H1 (cell line): Measurements from ENCODE around the gene CMC4. TPM values are rescaled to one million over a fixed set of nuclear protein-coding genes. Genes with fewer than 3 reads are reported as not detected.

Experiments
- CTCF ChIA-PET: fragments of 300-600 bp; sonication (Branson Sonifier 250); formaldehyde crosslinking; loops from one replicate; lab custom pipeline; 2021; ENCODE audit not compliant: partially characterized antibody; lab: Charles Lee
- POLR2A ChIA-PET: fragments of 300-600 bp; sonication (Branson Sonifier 250); formaldehyde crosslinking; loops from one replicate; lab custom pipeline; 2021; ENCODE audit warnings: inconsistent platforms; ENCODE audit not compliant: partially characterized antibody; lab: Charles Lee
- DNase-seq, 2 experiments: peaks; one replicate each; pipeline versions ENCODE4 v3.0.0 to v3.0.0-alpha.2; 2010 to 2022; ENCODE audit warnings: low spot score in 2 of 2, low read depth in 1 of 2, mixed read lengths in 1 of 2
- FAIRE-seq: peaks from 2 replicates; lab custom pipeline; 2011; peaks lifted over from hg19 to GRCh38; lab: Jason Lieb, UNC
- H2AFZ ChIP-seq: 2 replicates; pipeline ENCODE4 v1.8.1; 2012; ENCODE audit warnings: low read length, inconsistent platforms
- H2AK5ac ChIP-seq: 2 replicates; pipeline ENCODE4 v1.6.1; 2013; ENCODE audit warnings: low read depth, low read length
- H2BK120ac ChIP-seq: replicated peaks from 2 replicates; pipeline ENCODE3; 2013; ENCODE audit warnings: low read depth, low read length, inconsistent platforms
- H2BK12ac ChIP-seq: 2 replicates; pipeline ENCODE4 v1.6.1; 2013; ENCODE audit warnings: low read depth, low read length
- H2BK15ac ChIP-seq: 2 replicates; pipeline ENCODE4 v1.6.1; 2013; ENCODE audit warnings: low read length
- H2BK20ac ChIP-seq: 2 replicates; pipeline ENCODE4 v1.6.1; 2013; ENCODE audit warnings: low read length
- H2BK5ac ChIP-seq: 2 replicates; pipeline ENCODE4 v1.6.1; 2013; ENCODE audit warnings: low read depth, low read length
- H3K14ac ChIP-seq: 2 replicates; pipeline ENCODE4 v1.6.1; 2013; ENCODE audit warnings: inconsistent platforms; ENCODE audit not compliant: insufficient read length
- H3K18ac ChIP-seq: 2 replicates; pipeline ENCODE4 v1.6.1; 2013; ENCODE audit warnings: low read length; ENCODE audit errors: extremely low read depth
- H3K23ac ChIP-seq: 2 replicates; pipeline ENCODE4 v1.6.1; 2013; ENCODE audit warnings: inconsistent platforms; ENCODE audit not compliant: insufficient read length
- H3K23me2 ChIP-seq: 2 replicates; pipeline ENCODE4 v1.6.1; 2013; ENCODE audit warnings: low read depth, low read length
- H3K27ac ChIP-seq: 2 replicates; pipeline ENCODE4 v1.6.1; 2011; ENCODE audit warnings: low read depth, low read length, inconsistent platforms
- H3K27me3 ChIP-seq, 4 experiments: replicated peaks in 1 of 4; 1 replicate in 1 of 4; 2 replicates in 3 of 4; pipeline versions ENCODE4 v1.6.1 to v1.8.1; 2011 to 2013; ENCODE audit warnings: low read length in 3 of 4, mild to moderate bottlenecking in 3 of 4, inconsistent platforms in 2 of 4, mixed read lengths in 2 of 4, moderate library complexity in 1 of 4; ENCODE audit not compliant: control insufficient read depth in 3 of 4, insufficient read depth in 3 of 4; ENCODE audit errors: extremely low read depth in 1 of 4
- H3K36me3 ChIP-seq, 4 experiments: 2 replicates each; pipeline versions ENCODE4 v1.6.1 to v1.8.1; 2011 to 2013; ENCODE audit warnings: mild to moderate bottlenecking in 4 of 4, low read length in 3 of 4, moderate library complexity in 2 of 4, control low read depth in 1 of 4, inconsistent platforms in 1 of 4; ENCODE audit not compliant: insufficient read depth in 4 of 4, control insufficient read depth in 2 of 4
- H3K4ac ChIP-seq: replicated peaks from 2 replicates; pipeline ENCODE3; 2013; ENCODE audit warnings: low read length, low read depth, mixed read lengths, inconsistent platforms; ENCODE audit not compliant: insufficient read length
- H3K4me1 ChIP-seq, 4 experiments: replicated peaks in 1 of 4; 1 replicate in 1 of 4; 2 replicates in 3 of 4; pipeline versions ENCODE4 v1.6.1 to v1.8.1; 2011 to 2013; ENCODE audit warnings: low read length in 3 of 4, inconsistent platforms in 2 of 4, mixed read lengths in 1 of 4; ENCODE audit not compliant: insufficient read depth in 4 of 4, control insufficient read depth in 3 of 4
- H3K4me2 ChIP-seq, 2 experiments: 2 replicates each; pipeline versions ENCODE4 v1.6.1 to v1.8.1; 2011 to 2013; ENCODE audit warnings: low read depth in 2 of 2, low read length in 2 of 2, control low read depth in 1 of 2, inconsistent platforms in 1 of 2, mild to moderate bottlenecking in 1 of 2; ENCODE audit not compliant: insufficient read depth in 1 of 2
- H3K4me3 ChIP-seq, 4 experiments: fragments of 200-600, 300-600 bp in 1 of 4; sonication (generic), shearing (Covaris generic), sonication (Bioruptor Twin) in 1 of 4; 2 replicates each; pipeline versions ENCODE4 v1.5.1 to v1.8.1; 2011 to 2016; ENCODE audit warnings: low read length in 4 of 4, low read depth in 3 of 4, control low read depth in 2 of 4, inconsistent platforms in 2 of 4, mild to moderate bottlenecking in 2 of 4, mixed read lengths in 1 of 4, moderate library complexity in 1 of 4; ENCODE audit not compliant: insufficient read depth in 2 of 4; ENCODE audit errors: extremely low read depth in 1 of 4
- H3K56ac ChIP-seq: replicated peaks from 2 replicates; pipeline ENCODE3; 2013; ENCODE audit warnings: low read depth, mild to moderate bottlenecking, mixed read lengths, low read length, inconsistent platforms; ENCODE audit not compliant: insufficient read length
- H3K79me1 ChIP-seq: 2 replicates; pipeline ENCODE4 v1.6.1; 2013; ENCODE audit warnings: low read depth, low read length, control low read depth
- H3K79me2 ChIP-seq, 2 experiments: 2 replicates each; pipeline versions ENCODE4 v1.6.1 to v1.8.1; 2012 to 2013; ENCODE audit warnings: low read length in 2 of 2, mild to moderate bottlenecking in 2 of 2, inconsistent platforms in 1 of 2; ENCODE audit not compliant: insufficient read depth in 2 of 2, control insufficient read depth in 1 of 2
- H3K9ac ChIP-seq, 4 experiments: replicated peaks in 1 of 4; 1 replicate in 1 of 4; 2 replicates in 3 of 4; pipeline versions ENCODE4 v1.6.1 to v1.8.1; 2011 to 2013; ENCODE audit warnings: low read depth in 3 of 4, low read length in 3 of 4, control low read depth in 2 of 4, mild to moderate bottlenecking in 2 of 4, moderate library complexity in 2 of 4, inconsistent platforms in 1 of 4; ENCODE audit errors: extremely low read depth in 1 of 4
- H3K9me3 ChIP-seq, 2 experiments: 2 replicates each; pipeline versions ENCODE4 v1.6.1 to v1.8.1; 2012 to 2013; ENCODE audit warnings: mild to moderate bottlenecking in 2 of 2, moderate library complexity in 2 of 2, control low read depth in 1 of 2, inconsistent platforms in 1 of 2, low read depth in 1 of 2, low read length in 1 of 2, mixed read lengths in 1 of 2; ENCODE audit not compliant: insufficient read depth in 2 of 2
- H4K20me1 ChIP-seq, 2 experiments: replicated peaks in 1 of 2; 2 replicates each; pipeline versions ENCODE3 to v1.8.1; 2011 to 2013; ENCODE audit warnings: inconsistent platforms in 2 of 2, low read length in 2 of 2, mild to moderate bottlenecking in 1 of 2; ENCODE audit not compliant: insufficient read depth in 2 of 2, control insufficient read depth in 1 of 2
- H4K5ac ChIP-seq: 2 replicates; pipeline ENCODE4 v1.6.1; 2013; ENCODE audit warnings: low read length, low read depth, mixed read lengths, inconsistent platforms; ENCODE audit not compliant: insufficient read length
- H4K8ac ChIP-seq: 2 replicates; pipeline ENCODE4 v1.8.0; 2013; ENCODE audit warnings: mild to moderate bottlenecking, moderate library complexity, low read length, inconsistent platforms; ENCODE audit not compliant: insufficient read depth; ENCODE audit errors: extremely low read depth
- H4K91ac ChIP-seq: replicated peaks from 2 replicates; pipeline ENCODE3; 2013; ENCODE audit warnings: low read length, mixed read lengths, inconsistent platforms; ENCODE audit not compliant: insufficient read length
- FOSL1 ChIP-seq: IDR thresholded peaks from 2 replicates; pipeline ENCODE4 v1.6.1; 2011; ENCODE audit warnings: mild to moderate bottlenecking, low read depth, low read length, moderate library complexity; ENCODE audit not compliant: insufficient read depth
- WGBS, 2 experiments: shearing (Covaris generic) in 1 of 2; methylation state at CpG; one replicate each; pipeline versions ENCODE4 v1.1.6 to v1.1.7; 2013 to 2015; ENCODE audit warnings: low lambda C conversion rate in 2 of 2, mixed read lengths in 2 of 2, inconsistent platforms in 1 of 2, low coverage in 1 of 2, missing lambda C conversion rate in 1 of 2; ENCODE audit not compliant: insufficient replicate concordance in 2 of 2, insufficient coverage in 1 of 2, insufficient read length in 1 of 2; ENCODE audit errors: extremely low coverage in 1 of 2, missing lambda C conversion rate in 1 of 2; 5-methylcytosine and 5-hydroxymethylcytosine counted together
- polyA plus RNA-seq, 7 experiments: library from polyadenylated mRNA; depleted of rRNA in 3 of 7; stranded (reverse) in 5 of 7; unstranded in 2 of 7; fragments of >200 nt in 5 of 7; fragments of 200-250 nt in 2 of 7; gene quantifications; 1 replicate in 5 of 7; 2 replicates in 1 of 7; 4 replicates in 1 of 7; pipeline versions ENCODE4 v1.2.1 to v1.2.3, GENCODE V29; 2011 to 2013; ENCODE audit warnings: missing spikeins in 2 of 7, mixed read lengths in 2 of 7
- total RNA-seq: library from RNA; stranded (reverse); fragmentation: NEBNext Ultra II Directional; extraction: Animal tissue kit (Norgen Biotek cat#: 25700); gene quantifications from 2 replicates; pipeline ENCODE4 v1.2.1, GENCODE V29; 2021

CMC4 gene
- total and polyA plus RNA-seq, 2 of the 8 experiments (the other 6 are each of a cell fraction or from before 2014, with no cell fraction given) = 6.0 to 8.8 TPM

GRCh38 chrX:155022585-155022984 is 48.4 kb downstream of the CMC4 start, which contains the start of gene F8:
TSS of gene F8 (minus strand) at chrX:155022723. CDS start at chrX:155022552, 171 bp downstream.
- DNase-seq = no peak
- H2BK5ac ChIP-seq = no peak within 1 kb of the TSS
- H2BK120ac ChIP-seq = no peak within 1 kb of the TSS
- CTCF ChIA-PET = no interaction called here
- H3K56ac ChIP-seq = no peak within 1 kb of the TSS
- no peak within 1 kb of the TSS for H2BK12ac ChIP-seq
- no peak within 1 kb of the TSS for H3K27ac ChIP-seq
- no peaks in the 10 kb centered on the region for H3K36me3 ChIP-seq
- no peak within 1 kb of the TSS for H2BK20ac ChIP-seq
- no peaks in the 10 kb centered on the region; the same call in 1 of the 2 replicates for H3K23me2 ChIP-seq
- no peaks in the 10 kb centered on the region for H3K4me1 ChIP-seq
- no peak within 1 kb of the TSS for H2AFZ ChIP-seq
- no peak within 1 kb of the TSS for H3K4me2 ChIP-seq
- H4K91ac ChIP-seq = no peak within 1 kb of the TSS
- 60% methylated on average over 1 of the region's 1 CpG; no CpG with 5 or more reads in 1 of the 2 experiments for WGBS, 2 experiments
- no peaks in the 10 kb centered on the region for H4K20me1 ChIP-seq
- no peak within 1 kb of the TSS for H2BK15ac ChIP-seq
- H4K8ac ChIP-seq = no peak within 1 kb of the TSS
- no peak for TF ChIP-seq FOSL1
- no peak within 1 kb of the TSS for H3K4ac ChIP-seq
- no peak within 1 kb of the TSS for H4K5ac ChIP-seq
- no peak within 1 kb of the TSS for H3K23ac ChIP-seq
- no peak within 1 kb of the TSS for H3K18ac ChIP-seq
- H3K79me2 ChIP-seq = peaks cover 0 to 4% of the 10 kb centered on the region in 2 experiments; a peak in 2 of 4 replicates
- H3K9me3 ChIP-seq = no peaks in the 10 kb centered on the region
- no peaks in the 10 kb centered on the region for H3K27me3 ChIP-seq
- no peak within 1 kb of the TSS for H2AK5ac ChIP-seq
- POLR2A ChIA-PET = no interaction called here
- no peaks in the 10 kb centered on the region for H3K79me1 ChIP-seq
- no peak for FAIRE-seq
- no peak within 1 kb of the TSS for H3K14ac ChIP-seq
- no peak within 1 kb of the TSS for H3K4me3 ChIP-seq
- H3K9ac ChIP-seq = no peak within 1 kb of the TSS
